ES-I3 (cell line): ENCODE data around the gene UMAD1.
"Not testable (repeated sequence)": the region's sequence is repeated elsewhere in the genome, so short reads cannot be mapped to it uniquely, and the experiment has no call there.

Experiments
- H3K36me3 ChIP-seq: 2 replicates; pipeline ENCODE4 v1.6.1; 2013; ENCODE audit warnings: mild to moderate bottlenecking, low read length, control low read depth, moderate library complexity; ENCODE audit not compliant: insufficient read depth
- H3K4me1 ChIP-seq: 2 replicates; pipeline ENCODE4 v1.6.1; 2013; ENCODE audit warnings: mild to moderate bottlenecking, control low read depth, low read length; ENCODE audit not compliant: insufficient read depth
- H3K9ac ChIP-seq: 2 replicates; pipeline ENCODE4 v1.6.1; 2013; ENCODE audit warnings: low read depth, mild to moderate bottlenecking, low read length, moderate library complexity
- H3K9me3 ChIP-seq: 2 replicates; pipeline ENCODE4 v1.6.1; 2013; ENCODE audit warnings: mild to moderate bottlenecking, low read length, moderate library complexity; ENCODE audit not compliant: control insufficient read depth, insufficient read depth

The UMAD1 gene

DNA sequence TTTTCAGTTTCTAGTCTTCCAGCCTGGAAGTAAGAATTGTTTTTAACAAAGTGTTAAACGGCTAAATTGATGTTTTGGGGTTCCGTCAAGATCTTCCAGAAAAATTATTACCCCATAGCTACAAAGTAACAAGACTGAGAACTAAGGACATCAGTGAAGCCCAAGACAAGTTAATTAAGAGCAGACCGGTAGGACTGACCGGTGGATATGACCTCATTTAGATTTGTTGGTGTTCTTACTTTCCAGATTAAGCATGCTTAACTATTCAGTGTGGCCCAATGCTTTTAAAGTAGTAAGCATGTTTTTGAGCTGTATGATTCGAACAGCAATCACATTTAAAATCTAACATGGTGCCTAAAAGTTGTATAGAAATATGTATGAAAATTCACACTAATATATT lies 151.0 kb downstream of the UMAD1 start:
- Histone ChIP-seq H3K4me1 (peaks cover 50% of the 10 kb centered on the region), H3K36me3 (peaks cover 4% of the 10 kb centered on the region; the same call in 1 of the 2 replicates)

DNA sequence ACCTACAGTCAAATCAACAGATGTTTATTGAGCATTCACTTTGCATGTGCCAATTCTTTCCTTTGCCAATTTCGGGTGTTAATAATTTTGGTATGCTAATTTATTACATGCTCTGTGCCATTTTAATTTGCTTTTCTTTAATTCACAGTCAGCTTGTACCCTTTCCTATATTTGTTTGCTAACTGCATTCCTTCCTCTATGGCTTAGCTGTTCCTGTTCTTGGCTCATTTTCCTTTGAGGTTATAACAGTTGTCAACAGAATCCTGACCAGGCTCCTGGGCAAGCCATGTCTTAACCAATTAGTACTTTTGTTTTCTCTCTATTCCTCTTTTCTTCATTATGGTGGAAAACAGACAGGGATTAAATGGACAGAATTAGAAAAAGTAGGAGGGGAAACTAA lies 151.5 kb downstream of the UMAD1 start:
- Histone ChIP-seq H3K4me1 (peaks cover 48% of the 10 kb centered on the region), H3K9me3 (no peaks in the 10 kb centered on the region), H3K36me3 (peaks cover 4% of the 10 kb centered on the region; the same call in 1 of the 2 replicates), H3K9ac (no peak overlapping the region)

More for the DNA sequence above, 151.0 kb downstream of the UMAD1 start:
- H3K9ac ChIP-seq: no peak overlapping the region
- no peaks in the 10 kb centered on the region for H3K9me3 ChIP-seq

- H3K4me1 ChIP-seq: peaks cover 48% of the 10 kb centered on the region
- no peaks in the 10 kb centered on the region for H3K9me3 ChIP-seq
These were observed 152.7 kb downstream of the UMAD1 start for GRCh38 chr7:7793249-7793648.

GRCh38 chr7:7793921-7794320 lies 153.4 kb downstream of the UMAD1 start:
- Histone ChIP-seq H3K4me1 (peaks cover 48% of the 10 kb centered on the region), H3K36me3 (peaks cover 4% of the 10 kb centered on the region; the same call in 1 of the 2 replicates), H3K9ac (no peak overlapping the region; the same call in 1 of the 2 replicates), H3K9me3 (no peaks in the 10 kb centered on the region)

More at GRCh38 chr7:7793249-7793648, 152.7 kb downstream of the UMAD1 start:
- Histone ChIP-seq H3K36me3 (peaks cover 4% of the 10 kb centered on the region; the same call in 1 of the 2 replicates), H3K9ac (no peak overlapping the region)

DNA sequence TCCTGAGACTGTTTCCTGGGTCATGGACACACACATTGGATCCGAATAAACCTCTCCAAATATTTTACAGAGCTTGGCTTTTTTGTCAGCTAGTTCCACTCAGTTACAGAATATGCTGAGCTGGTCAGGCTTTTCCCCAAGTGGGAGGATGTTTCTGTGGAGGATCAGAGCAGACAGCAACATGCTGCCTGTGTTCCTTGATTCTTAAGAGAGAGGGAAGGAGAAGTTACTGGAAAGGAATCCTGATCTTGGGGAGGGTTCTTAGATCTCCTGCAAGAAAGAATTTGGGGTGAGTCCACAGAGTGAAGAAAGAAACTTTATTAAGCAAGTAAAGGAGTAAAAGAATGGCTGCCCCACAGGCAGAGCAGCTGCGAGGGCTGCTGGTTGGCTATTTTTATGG lies 154.7 kb downstream of the UMAD1 start:
- Histone ChIP-seq H3K4me1 (peaks cover 44% of the 10 kb centered on the region), H3K36me3 (peaks cover 4% of the 10 kb centered on the region; the same call in 1 of the 2 replicates), H3K9me3 (no peaks in the 10 kb centered on the region), H3K9ac (no peak overlapping the region)

DNA sequence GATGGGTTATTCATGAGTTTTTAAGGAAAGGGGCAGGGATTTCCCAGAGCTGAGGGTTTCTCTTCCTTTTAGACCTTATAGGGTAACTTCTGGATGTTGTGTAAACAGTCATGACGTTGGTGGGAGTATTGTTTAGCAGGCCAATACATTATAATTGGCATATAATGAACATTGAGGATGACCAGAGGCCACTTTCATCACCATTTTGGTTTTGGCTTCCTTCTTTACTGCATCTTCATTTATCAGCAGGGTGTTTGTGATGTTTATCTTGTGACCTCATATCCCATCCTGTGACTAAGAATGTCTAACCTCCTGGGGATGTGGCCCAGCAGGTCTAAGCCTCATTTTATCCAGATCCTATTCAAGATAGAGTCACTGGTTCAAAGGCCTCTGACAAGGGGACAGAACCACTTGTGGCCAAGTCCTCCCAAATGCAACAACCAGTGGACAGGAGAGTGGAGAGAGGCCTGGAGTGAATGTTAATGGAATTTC lies 155.1 kb downstream of the UMAD1 start:
- peaks cover 4% of the 10 kb centered on the region; the same call in 1 of the 2 replicates for H3K36me3 ChIP-seq
- peaks cover 43% of the 10 kb centered on the region for H3K4me1 ChIP-seq
- H3K9ac ChIP-seq: no peak overlapping the region
- H3K9me3 ChIP-seq: no peaks in the 10 kb centered on the region

DNA sequence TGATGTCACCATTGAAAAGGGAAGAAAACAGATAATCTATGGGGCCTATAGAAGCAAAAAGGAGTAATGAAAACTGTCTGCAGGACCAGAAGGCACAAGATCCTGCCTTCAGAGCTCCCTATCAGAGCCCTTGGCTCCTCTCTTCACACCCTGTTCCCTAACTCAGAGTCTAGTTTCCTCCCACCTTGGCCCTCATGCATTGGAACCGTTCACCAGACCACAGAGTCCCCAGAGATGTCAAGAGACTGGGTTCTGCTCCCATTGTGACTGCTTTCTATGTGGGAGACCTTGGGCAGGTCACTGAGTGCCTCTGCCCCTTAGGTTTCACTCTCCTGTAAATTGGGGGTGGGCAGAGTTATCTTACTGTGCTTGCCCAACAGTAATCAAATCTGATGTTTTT lies 158.0 kb downstream of the UMAD1 start:
- Histone ChIP-seq H3K36me3 (no peaks in the 10 kb centered on the region; the same call in 1 of the 2 replicates), H3K9ac (no peak overlapping the region), H3K9me3 (no peaks in the 10 kb centered on the region), H3K4me1 (peaks cover 23% of the 10 kb centered on the region)

DNA sequence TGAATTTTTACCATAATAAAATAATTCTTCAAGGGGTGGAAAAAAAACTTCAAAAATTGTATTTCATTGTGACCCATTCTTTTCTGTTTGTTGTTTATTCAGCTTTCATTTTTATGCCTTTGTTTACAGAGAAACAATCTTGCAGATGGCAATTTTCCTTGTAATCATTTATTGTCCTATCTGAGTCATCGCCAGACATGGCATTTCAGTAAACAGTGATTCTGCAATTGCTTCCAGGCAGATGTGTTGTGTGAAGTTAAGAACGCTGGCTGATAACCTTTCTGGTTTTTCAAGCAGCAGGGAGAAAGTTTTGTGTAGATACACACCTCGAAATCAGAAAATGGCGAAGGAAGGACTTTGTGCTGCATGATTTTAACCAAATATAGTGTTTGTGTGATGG lies 158.6 kb downstream of the UMAD1 start:
- Histone ChIP-seq H3K9me3 (no peaks in the 10 kb centered on the region), H3K36me3 (no peaks in the 10 kb centered on the region; the same call in 1 of the 2 replicates), H3K4me1 (peaks cover 22% of the 10 kb centered on the region), H3K9ac (no peak overlapping the region)

DNA sequence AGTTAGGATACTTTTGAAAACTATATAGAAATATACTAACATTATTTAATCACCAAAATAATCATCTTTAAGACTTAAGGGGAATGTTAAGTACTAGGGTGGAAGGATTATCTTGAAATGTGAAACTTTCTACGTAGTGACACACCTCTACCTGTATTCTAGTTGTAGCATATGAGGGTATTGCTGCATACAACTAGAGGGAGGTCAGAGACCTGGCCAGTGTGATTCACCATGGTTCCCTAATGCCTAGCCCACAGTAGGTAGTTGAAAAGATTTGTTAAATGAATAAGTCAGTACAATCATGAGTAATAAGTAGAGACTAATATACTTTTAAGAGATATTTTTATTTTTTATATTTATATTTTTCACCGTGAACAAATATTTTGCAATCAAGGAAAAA lies 162.0 kb downstream of the UMAD1 start:
- Histone ChIP-seq H3K36me3 (no peaks in the 10 kb centered on the region), H3K9ac (no peak overlapping the region), H3K9me3 (no peaks in the 10 kb centered on the region), H3K4me1 (peaks cover 3% of the 10 kb centered on the region; the same call in 1 of the 2 replicates)

- Histone ChIP-seq H3K9ac (no peak overlapping the region), H3K9me3 (no peaks in the 10 kb centered on the region), H3K36me3 (no peaks in the 10 kb centered on the region), H3K4me1 (peaks cover 3% of the 10 kb centered on the region; the same call in 1 of the 2 replicates)
These were observed 163.2 kb downstream of the UMAD1 start for GRCh38 chr7:7803715-7804178.

GRCh38 chr7:7804822-7805221 lies 164.3 kb downstream of the UMAD1 start:
- not testable (repeated sequence) for H3K36me3 ChIP-seq, H3K9me3 ChIP-seq, H3K9ac ChIP-seq, H3K4me1 ChIP-seq

- H3K9ac ChIP-seq: no peak overlapping the region
- no peaks in the 10 kb centered on the region for H3K9me3 ChIP-seq
- no peaks in the 10 kb centered on the region for H3K36me3 ChIP-seq
- H3K4me1 ChIP-seq: peaks cover 3% of the 10 kb centered on the region; the same call in 1 of the 2 replicates
These were observed 165.1 kb downstream of the UMAD1 start for GRCh38 chr7:7805511-7806153.

- H3K9me3 ChIP-seq: no peaks in the 10 kb centered on the region
- H3K4me1 ChIP-seq: peaks cover 3% of the 10 kb centered on the region; the same call in 1 of the 2 replicates
- no peak overlapping the region for H3K9ac ChIP-seq
- H3K36me3 ChIP-seq: no peaks in the 10 kb centered on the region
These were observed 167.6 kb downstream of the UMAD1 start for GRCh38 chr7:7808156-7808555.

DNA sequence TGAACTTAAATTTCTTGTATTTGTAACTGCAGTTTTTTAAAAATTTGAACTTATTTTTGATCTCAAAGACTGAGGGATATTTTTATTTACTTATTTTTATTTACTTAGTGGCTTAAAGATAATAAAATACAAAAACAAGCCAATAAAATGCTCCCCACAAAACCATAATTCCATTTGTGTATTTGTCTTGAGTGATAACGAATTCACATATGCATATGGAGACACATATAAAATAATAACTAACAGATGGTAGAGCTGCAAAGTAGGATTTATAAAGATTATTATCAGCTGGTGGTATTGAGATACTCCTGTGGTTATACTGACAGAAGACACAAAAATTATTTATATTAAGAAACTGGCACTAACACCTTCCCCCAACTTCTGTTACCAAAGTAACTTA lies 168.1 kb downstream of the UMAD1 start:
- Histone ChIP-seq H3K9me3 (no peaks in the 10 kb centered on the region), H3K9ac (no peak overlapping the region), H3K36me3 (no peaks in the 10 kb centered on the region), H3K4me1 (peaks cover 3% of the 10 kb centered on the region; the same call in 1 of the 2 replicates)

DNA sequence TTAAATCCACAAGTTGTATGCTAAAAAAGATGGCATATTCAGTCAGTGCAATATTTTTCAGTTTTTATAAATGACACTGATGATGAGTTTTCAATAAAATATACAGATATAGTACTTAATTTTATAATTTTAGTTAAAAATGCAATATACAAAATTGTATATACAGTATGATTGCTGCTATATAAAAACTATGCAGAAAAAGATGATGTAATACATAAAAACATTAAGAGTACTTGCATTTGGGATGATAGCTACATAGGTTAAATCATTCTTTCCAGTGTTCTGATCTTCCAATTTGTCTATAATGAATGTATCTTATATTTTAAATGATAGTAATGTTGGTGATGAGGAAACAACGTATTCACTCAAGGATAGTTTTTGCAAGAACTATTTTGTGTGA lies 169.8 kb downstream of the UMAD1 start:
- Histone ChIP-seq H3K9me3 (no peaks in the 10 kb centered on the region), H3K4me1 (no peaks in the 10 kb centered on the region), H3K36me3 (no peaks in the 10 kb centered on the region), H3K9ac (no peak overlapping the region)
